ENCODE results near the gene ATP8B3. TPM values are rescaled to one million over a fixed set of nuclear protein-coding genes. Genes with fewer than 3 reads are reported as not detected.

ATP8B3 gene
- total and polyA plus RNA-seq, 5 donors from 2014 or later, result 1.1 to 12.2 (median 3.2) TPM

DNA sequence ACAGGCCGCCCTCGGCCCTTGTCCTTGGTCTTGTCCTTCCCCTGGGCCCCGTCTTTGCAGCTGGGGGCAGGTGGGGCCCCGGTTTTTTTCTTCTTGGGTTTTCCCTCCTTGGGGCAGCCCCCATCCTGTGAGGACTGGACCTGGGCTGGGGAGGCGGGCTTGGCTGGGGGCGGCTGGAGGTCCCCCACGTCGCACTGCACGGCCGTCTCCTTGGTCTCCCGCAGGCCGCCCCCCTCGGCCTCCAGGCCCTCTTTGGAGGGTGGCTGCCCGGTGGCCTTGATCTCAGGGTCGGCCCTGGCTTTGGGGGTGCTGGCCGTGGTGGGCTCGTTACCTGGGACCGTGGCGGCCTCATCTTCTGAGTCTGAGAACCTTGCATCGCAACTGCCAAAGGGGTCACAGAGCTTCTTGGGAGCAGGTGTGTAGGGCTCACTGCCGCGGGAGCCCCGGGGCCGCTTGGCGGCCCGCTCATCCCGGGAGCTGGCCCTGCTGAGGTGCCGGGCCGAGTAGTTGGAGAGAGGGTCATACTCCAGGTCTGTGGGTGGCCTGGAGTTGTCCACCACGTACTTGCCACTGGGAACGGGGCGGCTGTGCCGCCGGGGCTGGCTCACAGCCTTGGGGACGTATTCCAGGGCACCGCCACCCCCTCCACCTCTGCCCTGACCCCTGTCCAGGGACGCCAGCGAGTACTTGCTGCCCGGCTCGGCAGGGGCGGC is 15.6 kb upstream of the ATP8B3 start:
- H3K36me3 ChIP-seq (ENCODE audit: control insufficient read depth, insufficient read depth, low read length), result peaks cover 23% of the 10 kb centered on the region

DNA sequence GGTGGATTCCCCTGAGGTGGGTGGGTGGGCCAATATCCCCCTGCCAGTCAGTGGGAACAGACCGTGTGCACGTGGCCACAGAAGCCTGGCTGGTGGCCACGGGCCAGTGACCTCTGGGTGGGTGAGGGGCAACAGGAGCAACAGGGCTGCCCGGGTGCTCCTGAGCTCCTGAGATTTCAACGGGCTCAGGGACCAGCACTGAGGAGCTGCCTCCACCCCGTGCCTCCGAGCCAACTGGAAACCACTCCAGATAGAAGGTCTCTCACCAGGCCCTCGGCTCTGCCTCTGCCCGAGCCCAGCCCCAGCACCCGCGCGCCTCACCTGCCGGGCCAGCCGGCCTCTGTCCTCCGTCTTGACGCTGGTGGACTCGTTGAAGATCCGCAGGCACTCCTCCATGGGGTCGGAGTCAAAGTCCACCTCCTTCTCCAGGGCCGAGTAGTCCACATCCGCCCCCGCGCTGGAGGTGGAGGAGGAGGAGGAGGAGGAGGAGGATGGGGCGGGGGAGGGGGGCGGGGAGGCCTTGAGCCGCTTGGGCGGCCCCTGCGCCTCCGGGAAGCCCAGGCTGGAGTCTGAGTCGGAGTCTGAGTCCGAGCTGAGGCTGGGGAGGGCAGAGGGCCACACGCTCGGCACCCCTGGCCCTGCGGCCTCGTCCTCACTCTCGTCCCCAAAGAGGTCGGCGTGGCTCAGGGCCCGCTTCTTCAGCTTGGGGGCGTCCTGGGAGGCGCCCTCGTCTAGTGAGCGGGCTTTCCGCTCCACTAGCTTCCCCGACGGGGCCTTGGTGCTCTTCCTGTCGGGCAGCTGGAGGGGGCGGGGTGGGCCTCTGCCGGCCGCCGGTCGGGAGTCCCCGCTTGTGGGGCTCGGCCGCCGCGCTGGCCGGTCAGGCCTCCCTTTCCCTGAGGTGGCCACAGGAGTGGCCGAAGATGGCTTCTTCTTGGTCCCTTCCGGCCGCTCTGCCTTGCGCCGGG is 14.8 kb upstream of the ATP8B3 start:
- no peak for DNase-seq
- ATAC-seq (ENCODE audit: low read depth in 2 of 2), result no peak
- peaks cover 0 to 9% (median 2%) of the 10 kb centered on the region in 4 donors for H3K4me1 Mint-ChIP-seq
- no peak overlapping the region for H3K4me3 Mint-ChIP-seq
- H3K27ac ChIP-seq (ENCODE audit: insufficient read depth, low read length, poor library complexity, severe bottlenecking), result no peak overlapping the region
- no peaks in the 10 kb centered on the region for H3K27me3 ChIP-seq (ENCODE audit: control insufficient read depth, insufficient read depth, low read length)
- no peaks in the 10 kb centered on the region for H3K9me3 ChIP-seq (ENCODE audit: control insufficient read depth in 2 of 2, low read length in 2 of 2)
- peaks cover 3% of the 10 kb centered on the region for H3K36me3 Mint-ChIP-seq
- peaks cover 8% of the 10 kb centered on the region for H3K4me1 ChIP-seq (ENCODE audit: control insufficient read depth, insufficient read depth, low read length, poor library complexity, severe bottlenecking)
- H3K27me3 Mint-ChIP-seq, result no peaks in the 10 kb centered on the region
- H3K4me3 ChIP-seq (ENCODE audit: low read depth, low read length), result no peak overlapping the region
- no peaks in the 10 kb centered on the region for H3K9me3 Mint-ChIP-seq
- H3K27ac Mint-ChIP-seq, result no peak overlapping the region
- peaks cover 23% of the 10 kb centered on the region for H3K36me3 ChIP-seq (ENCODE audit: control insufficient read depth, insufficient read depth, low read length)

More for the DNA sequence above, 15.6 kb upstream of the ATP8B3 start:
- no peaks in the 10 kb centered on the region for H3K27me3 ChIP-seq (ENCODE audit: control insufficient read depth, insufficient read depth, low read length)
- Mint-ChIP-seq H3K9me3 (no peaks in the 10 kb centered on the region), H3K27ac (no peak overlapping the region), H3K27me3 (no peaks in the 10 kb centered on the region), H3K4me3 (no peak overlapping the region), H3K4me1 (peaks cover 0 to 7% (median 2%) of the 10 kb centered on the region in 4 donors), H3K36me3 (no peaks in the 10 kb centered on the region)
- no peak overlapping the region for H3K27ac ChIP-seq (ENCODE audit: insufficient read depth, low read length, poor library complexity, severe bottlenecking)
- H3K4me1 ChIP-seq (ENCODE audit: control insufficient read depth, insufficient read depth, low read length, poor library complexity, severe bottlenecking), result peaks cover 8% of the 10 kb centered on the region
- ATAC-seq (ENCODE audit: low read depth in 2 of 2) (no peak), DNase-seq (no peak)
- no peak overlapping the region for H3K4me3 ChIP-seq (ENCODE audit: low read depth, low read length)
- no peaks in the 10 kb centered on the region for H3K9me3 ChIP-seq (ENCODE audit: control insufficient read depth in 2 of 2, low read length in 2 of 2)

DNA sequence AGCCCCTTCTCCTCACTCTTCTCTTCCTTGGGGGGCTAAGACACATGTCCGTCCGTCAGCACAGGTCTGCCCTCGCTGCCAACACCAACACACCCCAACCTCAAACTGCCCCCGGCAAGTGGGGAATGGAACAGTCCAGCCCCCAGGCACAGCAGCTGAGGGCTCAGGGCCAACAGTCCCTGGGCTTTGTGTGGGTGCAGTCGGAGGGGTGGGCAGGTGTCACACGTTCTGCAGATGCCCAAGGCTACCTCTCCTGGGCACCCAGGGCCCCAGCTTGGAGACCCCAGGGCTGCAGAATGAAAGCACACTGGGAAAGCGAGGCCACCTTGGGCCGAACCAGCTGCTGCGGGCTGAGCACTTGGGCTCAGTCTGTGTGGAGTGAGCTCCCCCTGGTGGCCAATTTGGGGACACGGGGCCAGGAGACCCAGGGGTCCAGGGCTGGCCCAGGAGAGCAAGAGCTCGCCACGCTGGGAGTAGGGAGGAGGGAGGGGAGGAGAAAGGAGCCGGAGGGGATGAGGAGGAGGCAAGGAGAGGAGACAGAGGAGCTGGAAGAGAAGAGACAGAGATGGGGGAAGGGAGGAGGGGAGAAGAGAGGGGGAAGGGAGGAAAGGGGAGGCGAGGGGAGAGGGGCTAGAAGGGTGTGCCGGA is 14.0 kb upstream of the ATP8B3 start:
- peaks cover 0 to 7% (median 2%) of the 10 kb centered on the region in 4 donors for H3K4me1 Mint-ChIP-seq
- H3K27ac Mint-ChIP-seq, result no peak overlapping the region
- ATAC-seq (ENCODE audit: low read depth in 2 of 2) (peak; percentile 73 to 80), DNase-seq (peak; percentile 66 to 75 (median 69))
- no peaks in the 10 kb centered on the region for H3K27me3 ChIP-seq (ENCODE audit: control insufficient read depth, insufficient read depth, low read length)
- H3K27me3 Mint-ChIP-seq, result no peaks in the 10 kb centered on the region
- no peak overlapping the region for H3K27ac ChIP-seq (ENCODE audit: insufficient read depth, low read length, poor library complexity, severe bottlenecking)
- no peaks in the 10 kb centered on the region for H3K9me3 ChIP-seq (ENCODE audit: control insufficient read depth in 2 of 2, low read length in 2 of 2)
- H3K36me3 ChIP-seq (ENCODE audit: control insufficient read depth, insufficient read depth, low read length), result peaks cover 25% of the 10 kb centered on the region
- H3K4me3 Mint-ChIP-seq, result no peak overlapping the region
- H3K4me1 ChIP-seq (ENCODE audit: control insufficient read depth, insufficient read depth, low read length, poor library complexity, severe bottlenecking), result peaks cover 8% of the 10 kb centered on the region
- peaks cover 3% of the 10 kb centered on the region for H3K36me3 Mint-ChIP-seq
- no peaks in the 10 kb centered on the region for H3K9me3 Mint-ChIP-seq
- H3K4me3 ChIP-seq (ENCODE audit: low read depth, low read length), result no peak overlapping the region

DNA sequence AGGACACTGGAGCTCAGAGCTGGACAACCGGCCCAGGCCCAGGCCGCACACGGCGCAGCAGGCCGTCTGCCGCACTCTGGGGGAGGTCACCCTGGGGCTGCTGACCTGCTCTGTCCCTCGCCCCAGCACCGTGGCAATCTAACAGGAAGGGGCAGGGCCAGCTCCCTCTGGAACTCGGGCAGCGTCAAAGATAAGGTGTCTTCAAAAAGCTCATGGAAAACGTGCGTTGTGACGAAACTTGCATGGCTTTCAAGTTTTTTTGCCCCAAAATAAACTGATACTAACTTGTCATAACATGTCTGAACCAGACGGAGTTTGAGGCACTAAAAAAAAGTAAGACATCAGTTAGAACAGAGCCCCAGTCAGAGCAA is 12.2 kb upstream of the ATP8B3 start:
- Histone ChIP-seq H3K36me3 (ENCODE audit: control insufficient read depth, insufficient read depth, low read length) (peaks cover 22% of the 10 kb centered on the region), H3K27ac (ENCODE audit: insufficient read depth, low read length, poor library complexity, severe bottlenecking) (no peak overlapping the region), H3K27me3 (ENCODE audit: control insufficient read depth, insufficient read depth, low read length) (no peaks in the 10 kb centered on the region), H3K9me3 (ENCODE audit: control insufficient read depth in 2 of 2, low read length in 2 of 2) (no peaks in the 10 kb centered on the region), H3K4me1 (ENCODE audit: control insufficient read depth, insufficient read depth, low read length, poor library complexity, severe bottlenecking) (peaks cover 8% of the 10 kb centered on the region), H3K4me3 (ENCODE audit: low read depth, low read length) (no peak overlapping the region)
- peaks cover 6% of the 10 kb centered on the region for H3K36me3 Mint-ChIP-seq
- no peak overlapping the region for H3K27ac Mint-ChIP-seq
- H3K27me3 Mint-ChIP-seq, result no peaks in the 10 kb centered on the region
- no peaks in the 10 kb centered on the region for H3K9me3 Mint-ChIP-seq
- no peak overlapping the region for H3K4me3 Mint-ChIP-seq
- no peak for DNase-seq
- no peak for ATAC-seq (ENCODE audit: low read depth in 2 of 2)
- peaks cover 0 to 10% (median 2%) of the 10 kb centered on the region in 4 donors for H3K4me1 Mint-ChIP-seq

DNA sequence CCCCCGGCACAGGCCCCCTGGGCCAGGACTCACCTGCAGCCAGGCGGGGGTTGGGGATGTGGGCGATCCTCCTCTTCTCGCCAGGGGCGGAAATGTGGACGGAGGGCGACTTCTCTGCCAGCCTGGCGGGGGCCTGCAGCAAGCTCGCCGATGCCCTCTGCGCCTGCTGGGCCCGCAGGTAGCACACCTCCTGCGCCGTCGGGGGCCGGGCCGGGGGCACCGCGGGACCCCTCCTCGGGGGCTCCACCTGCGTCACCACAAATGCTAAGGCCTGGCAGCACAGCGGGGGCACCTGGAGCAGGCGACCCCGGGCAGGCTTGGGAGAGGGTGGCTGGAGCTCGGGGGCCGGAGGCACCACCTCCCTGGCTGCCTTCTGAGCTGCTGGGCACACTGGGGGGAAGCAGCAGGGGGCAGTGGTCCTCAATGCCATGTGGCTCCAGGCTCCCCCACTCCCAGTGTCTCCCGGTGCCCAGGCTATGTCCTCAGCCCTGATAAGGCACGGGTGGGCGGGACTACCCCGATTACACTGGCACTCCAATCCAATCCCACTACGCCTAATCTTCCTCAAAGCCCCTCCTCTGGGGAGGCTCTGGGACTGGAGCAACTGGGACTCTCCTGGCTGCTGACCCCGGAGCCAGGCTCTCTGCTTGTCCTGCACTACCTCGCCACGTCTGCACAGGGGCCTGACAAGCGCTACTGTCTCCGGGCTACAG is 11.6 kb upstream of the ATP8B3 start:
- Mint-ChIP-seq H3K27me3 (no peaks in the 10 kb centered on the region), H3K27ac (no peak overlapping the region), H3K9me3 (no peaks in the 10 kb centered on the region), H3K36me3 (peaks cover 6% of the 10 kb centered on the region), H3K4me3 (no peak overlapping the region), H3K4me1 (peaks cover 0 to 10% (median 2%) of the 10 kb centered on the region in 4 donors)
- DNase-seq, result no peak
- Histone ChIP-seq H3K4me1 (ENCODE audit: control insufficient read depth, insufficient read depth, low read length, poor library complexity, severe bottlenecking) (peaks cover 8% of the 10 kb centered on the region), H3K27me3 (ENCODE audit: control insufficient read depth, insufficient read depth, low read length) (no peaks in the 10 kb centered on the region), H3K4me3 (ENCODE audit: low read depth, low read length) (no peak overlapping the region), H3K36me3 (ENCODE audit: control insufficient read depth, insufficient read depth, low read length) (peaks cover 25% of the 10 kb centered on the region), H3K27ac (ENCODE audit: insufficient read depth, low read length, poor library complexity, severe bottlenecking) (no peak overlapping the region), H3K9me3 (ENCODE audit: control insufficient read depth in 2 of 2, low read length in 2 of 2) (no peaks in the 10 kb centered on the region)
- ATAC-seq (ENCODE audit: low read depth in 2 of 2), result no peak

DNA sequence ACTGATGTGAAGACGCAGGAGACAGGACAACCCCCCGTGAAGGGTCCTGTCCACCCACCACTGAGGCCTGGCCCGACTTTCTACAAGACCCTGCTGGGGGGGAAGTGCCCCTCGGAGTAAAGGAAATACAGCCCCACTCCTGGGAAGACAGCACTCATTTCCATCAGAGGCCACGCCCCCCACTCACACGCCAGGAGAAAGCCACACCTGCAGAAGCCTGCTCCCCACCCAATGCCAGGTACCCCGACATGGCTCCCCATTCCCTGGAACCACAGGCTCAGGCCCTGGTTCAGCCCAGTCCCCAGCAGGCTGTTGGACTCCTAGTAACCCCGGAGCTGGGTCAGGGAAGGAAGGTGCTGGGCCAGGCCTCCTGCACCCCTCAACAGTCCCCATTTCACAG is 10.9 kb upstream of the ATP8B3 start:
- no peaks in the 10 kb centered on the region for H3K9me3 Mint-ChIP-seq
- DNase-seq (no peak), ATAC-seq (ENCODE audit: low read depth in 2 of 2) (no peak)
- Histone ChIP-seq H3K27ac (ENCODE audit: insufficient read depth, low read length, poor library complexity, severe bottlenecking) (no peak overlapping the region), H3K4me3 (ENCODE audit: low read depth, low read length) (no peak overlapping the region), H3K9me3 (ENCODE audit: control insufficient read depth in 2 of 2, low read length in 2 of 2) (no peaks in the 10 kb centered on the region), H3K4me1 (ENCODE audit: control insufficient read depth, insufficient read depth, low read length, poor library complexity, severe bottlenecking) (peaks cover 8% of the 10 kb centered on the region), H3K27me3 (ENCODE audit: control insufficient read depth, insufficient read depth, low read length) (no peaks in the 10 kb centered on the region), H3K36me3 (ENCODE audit: control insufficient read depth, insufficient read depth, low read length) (peaks cover 30% of the 10 kb centered on the region)
- no peak overlapping the region for H3K27ac Mint-ChIP-seq
- H3K4me1 Mint-ChIP-seq, result peaks cover 0 to 10% (median 2%) of the 10 kb centered on the region in 4 donors
- H3K27me3 Mint-ChIP-seq, result no peaks in the 10 kb centered on the region
- H3K36me3 Mint-ChIP-seq, result peaks cover 8% of the 10 kb centered on the region
- H3K4me3 Mint-ChIP-seq, result peak overlapping the region in 1 of 4 donors; percentile 38

DNA sequence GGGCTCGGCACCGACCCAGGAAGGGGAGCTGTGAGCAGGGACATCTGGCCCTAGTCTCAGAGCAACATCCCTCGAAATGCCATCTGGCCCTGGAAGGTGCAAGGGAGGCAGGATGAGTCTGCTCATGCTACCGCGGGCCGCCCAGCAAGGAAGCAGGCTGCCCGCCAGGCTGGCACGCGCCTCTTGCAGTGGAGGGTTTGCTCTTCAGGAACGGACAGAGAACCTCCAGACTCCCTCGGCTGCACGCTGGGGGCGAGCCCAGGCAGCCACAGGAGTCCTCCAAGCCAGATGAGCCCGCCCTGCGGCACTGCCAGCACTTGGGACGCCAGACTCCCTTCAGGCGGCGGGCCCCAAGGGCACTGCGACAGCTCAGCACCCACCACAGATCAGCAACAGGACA is 10.1 kb upstream of the ATP8B3 start:
- Mint-ChIP-seq H3K9me3 (no peaks in the 10 kb centered on the region), H3K4me1 (peaks cover 0 to 10% (median 2%) of the 10 kb centered on the region in 4 donors), H3K27ac (no peak overlapping the region), H3K36me3 (peaks cover 9% of the 10 kb centered on the region), H3K4me3 (no peak overlapping the region), H3K27me3 (no peaks in the 10 kb centered on the region)
- DNase-seq (no peak), ATAC-seq (ENCODE audit: low read depth in 2 of 2) (no peak)
- Histone ChIP-seq H3K27me3 (ENCODE audit: control insufficient read depth, insufficient read depth, low read length) (no peaks in the 10 kb centered on the region), H3K9me3 (ENCODE audit: control insufficient read depth in 2 of 2, low read length in 2 of 2) (no peaks in the 10 kb centered on the region), H3K27ac (ENCODE audit: insufficient read depth, low read length, poor library complexity, severe bottlenecking) (no peak overlapping the region), H3K4me3 (ENCODE audit: low read depth, low read length) (no peak overlapping the region), H3K4me1 (ENCODE audit: control insufficient read depth, insufficient read depth, low read length, poor library complexity, severe bottlenecking) (peaks cover 8% of the 10 kb centered on the region), H3K36me3 (ENCODE audit: control insufficient read depth, insufficient read depth, low read length) (peaks cover 32% of the 10 kb centered on the region)
